ENCODE data around the gene EIF3A. TPM values are rescaled to one million over a fixed set of nuclear protein-coding genes. Genes with fewer than 3 reads are reported as not detected.

The EIF3A gene
- total and polyA plus RNA-seq, 2 of the 8 experiments (the other 6 are each of a cell fraction or from before 2014, with no cell fraction given) = 26.8 to 209 TPM

DNA sequence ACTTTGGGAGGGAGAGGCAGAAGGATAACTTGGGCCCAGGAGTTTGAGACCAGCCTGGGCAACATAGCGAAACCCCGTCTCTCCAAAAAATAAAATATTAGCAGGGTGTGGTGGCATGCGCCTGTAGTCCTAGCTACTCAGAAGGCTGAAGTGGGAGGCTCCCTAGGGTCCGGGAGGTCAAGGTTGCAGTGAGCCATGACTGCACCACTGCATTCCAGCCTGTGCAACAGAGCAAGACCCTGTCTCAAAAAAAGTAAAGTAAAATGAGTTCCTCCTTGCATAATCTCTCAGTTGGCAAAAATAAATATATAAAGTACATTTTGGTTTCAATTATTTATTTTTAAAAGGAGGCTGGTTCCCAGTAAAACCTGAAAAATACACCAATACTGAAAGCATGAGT lies 39.3 kb downstream of the EIF3A start (continued):
- TF ChIP-seq, protein P1, sequence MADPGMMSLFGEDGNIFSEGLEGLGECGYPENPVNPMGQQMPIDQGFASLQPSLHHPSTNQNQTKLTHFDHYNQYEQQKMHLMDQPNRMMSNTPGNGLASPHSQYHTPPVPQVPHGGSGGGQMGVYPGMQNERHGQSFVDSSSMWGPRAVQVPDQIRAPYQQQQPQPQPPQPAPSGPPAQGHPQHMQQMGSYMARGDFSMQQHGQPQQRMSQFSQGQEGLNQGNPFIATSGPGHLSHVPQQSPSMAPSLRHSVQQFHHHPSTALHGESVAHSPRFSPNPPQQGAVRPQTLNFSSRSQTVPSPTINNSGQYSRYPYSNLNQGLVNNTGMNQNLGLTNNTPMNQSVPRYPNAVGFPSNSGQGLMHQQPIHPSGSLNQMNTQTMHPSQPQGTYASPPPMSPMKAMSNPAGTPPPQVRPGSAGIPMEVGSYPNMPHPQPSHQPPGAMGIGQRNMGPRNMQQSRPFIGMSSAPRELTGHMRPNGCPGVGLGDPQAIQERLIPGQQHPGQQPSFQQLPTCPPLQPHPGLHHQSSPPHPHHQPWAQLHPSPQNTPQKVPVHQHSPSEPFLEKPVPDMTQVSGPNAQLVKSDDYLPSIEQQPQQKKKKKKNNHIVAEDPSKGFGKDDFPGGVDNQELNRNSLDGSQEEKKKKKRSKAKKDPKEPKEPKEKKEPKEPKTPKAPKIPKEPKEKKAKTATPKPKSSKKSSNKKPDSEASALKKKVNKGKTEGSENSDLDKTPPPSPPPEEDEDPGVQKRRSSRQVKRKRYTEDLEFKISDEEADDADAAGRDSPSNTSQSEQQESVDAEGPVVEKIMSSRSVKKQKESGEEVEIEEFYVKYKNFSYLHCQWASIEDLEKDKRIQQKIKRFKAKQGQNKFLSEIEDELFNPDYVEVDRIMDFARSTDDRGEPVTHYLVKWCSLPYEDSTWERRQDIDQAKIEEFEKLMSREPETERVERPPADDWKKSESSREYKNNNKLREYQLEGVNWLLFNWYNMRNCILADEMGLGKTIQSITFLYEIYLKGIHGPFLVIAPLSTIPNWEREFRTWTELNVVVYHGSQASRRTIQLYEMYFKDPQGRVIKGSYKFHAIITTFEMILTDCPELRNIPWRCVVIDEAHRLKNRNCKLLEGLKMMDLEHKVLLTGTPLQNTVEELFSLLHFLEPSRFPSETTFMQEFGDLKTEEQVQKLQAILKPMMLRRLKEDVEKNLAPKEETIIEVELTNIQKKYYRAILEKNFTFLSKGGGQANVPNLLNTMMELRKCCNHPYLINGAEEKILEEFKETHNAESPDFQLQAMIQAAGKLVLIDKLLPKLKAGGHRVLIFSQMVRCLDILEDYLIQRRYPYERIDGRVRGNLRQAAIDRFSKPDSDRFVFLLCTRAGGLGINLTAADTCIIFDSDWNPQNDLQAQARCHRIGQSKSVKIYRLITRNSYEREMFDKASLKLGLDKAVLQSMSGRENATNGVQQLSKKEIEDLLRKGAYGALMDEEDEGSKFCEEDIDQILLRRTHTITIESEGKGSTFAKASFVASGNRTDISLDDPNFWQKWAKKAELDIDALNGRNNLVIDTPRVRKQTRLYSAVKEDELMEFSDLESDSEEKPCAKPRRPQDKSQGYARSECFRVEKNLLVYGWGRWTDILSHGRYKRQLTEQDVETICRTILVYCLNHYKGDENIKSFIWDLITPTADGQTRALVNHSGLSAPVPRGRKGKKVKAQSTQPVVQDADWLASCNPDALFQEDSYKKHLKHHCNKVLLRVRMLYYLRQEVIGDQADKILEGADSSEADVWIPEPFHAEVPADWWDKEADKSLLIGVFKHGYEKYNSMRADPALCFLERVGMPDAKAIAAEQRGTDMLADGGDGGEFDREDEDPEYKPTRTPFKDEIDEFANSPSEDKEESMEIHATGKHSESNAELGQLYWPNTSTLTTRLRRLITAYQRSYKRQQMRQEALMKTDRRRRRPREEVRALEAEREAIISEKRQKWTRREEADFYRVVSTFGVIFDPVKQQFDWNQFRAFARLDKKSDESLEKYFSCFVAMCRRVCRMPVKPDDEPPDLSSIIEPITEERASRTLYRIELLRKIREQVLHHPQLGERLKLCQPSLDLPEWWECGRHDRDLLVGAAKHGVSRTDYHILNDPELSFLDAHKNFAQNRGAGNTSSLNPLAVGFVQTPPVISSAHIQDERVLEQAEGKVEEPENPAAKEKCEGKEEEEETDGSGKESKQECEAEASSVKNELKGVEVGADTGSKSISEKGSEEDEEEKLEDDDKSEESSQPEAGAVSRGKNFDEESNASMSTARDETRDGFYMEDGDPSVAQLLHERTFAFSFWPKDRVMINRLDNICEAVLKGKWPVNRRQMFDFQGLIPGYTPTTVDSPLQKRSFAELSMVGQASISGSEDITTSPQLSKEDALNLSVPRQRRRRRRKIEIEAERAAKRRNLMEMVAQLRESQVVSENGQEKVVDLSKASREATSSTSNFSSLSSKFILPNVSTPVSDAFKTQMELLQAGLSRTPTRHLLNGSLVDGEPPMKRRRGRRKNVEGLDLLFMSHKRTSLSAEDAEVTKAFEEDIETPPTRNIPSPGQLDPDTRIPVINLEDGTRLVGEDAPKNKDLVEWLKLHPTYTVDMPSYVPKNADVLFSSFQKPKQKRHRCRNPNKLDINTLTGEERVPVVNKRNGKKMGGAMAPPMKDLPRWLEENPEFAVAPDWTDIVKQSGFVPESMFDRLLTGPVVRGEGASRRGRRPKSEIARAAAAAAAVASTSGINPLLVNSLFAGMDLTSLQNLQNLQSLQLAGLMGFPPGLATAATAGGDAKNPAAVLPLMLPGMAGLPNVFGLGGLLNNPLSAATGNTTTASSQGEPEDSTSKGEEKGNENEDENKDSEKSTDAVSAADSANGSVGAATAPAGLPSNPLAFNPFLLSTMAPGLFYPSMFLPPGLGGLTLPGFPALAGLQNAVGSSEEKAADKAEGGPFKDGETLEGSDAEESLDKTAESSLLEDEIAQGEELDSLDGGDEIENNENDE (IDR thresholded peaks at IDR 0.05; ENCODE audit: insufficient replicate concordance, low read length) = no peak
- TF ChIP-seq HDAC6 (IDR thresholded peaks at IDR 0.05; ENCODE audit: low read depth, low read length) = no peak
- TF ChIP-seq TBP (IDR thresholded peaks at IDR 0.05; ENCODE audit: low read depth, low read length) = no peak
- no peak for TF ChIP-seq MAFK (IDR thresholded peaks at IDR 0.05; ENCODE audit: low read depth, low read length)
- no peak for TF ChIP-seq RBBP5 (IDR thresholded peaks at IDR 0.05; ENCODE audit: borderline replicate concordance, low read depth, low read length)
- no peak for TF ChIP-seq BACH1 (IDR thresholded peaks at IDR 0.05; ENCODE audit: low read length)
- TF ChIP-seq GTF2F1 (IDR thresholded peaks at IDR 0.05; ENCODE audit: borderline replicate concordance, low read depth, low read length) = no peak
- no peak for TF ChIP-seq EZH2 (IDR thresholded peaks at IDR 0.05; ENCODE audit: low read depth, low read length, severe bottlenecking)
- no peak for TF ChIP-seq NANOG (IDR thresholded peaks at IDR 0.05; ENCODE audit: insufficient read depth, low read depth, low read length, poor library complexity, severe bottlenecking)
- no peak for TF ChIP-seq ZNF274 (IDR thresholded peaks at IDR 0.05; ENCODE audit: borderline replicate concordance, extremely low read depth, low read length)
- TF ChIP-seq JUND (IDR thresholded peaks at IDR 0.05; ENCODE audit: low read length) = no peak
- TF ChIP-seq RFX5 (IDR thresholded peaks at IDR 0.05; ENCODE audit: borderline replicate concordance, low read depth, low read length) = no peak
